Stimulated activated CD4-positive, alpha-beta T cell treated with anti-CD3 and anti-CD28 coated beads, Interleukin-1b, Interleukin-23, amount 100 ng/mL, for 4 hours (primary cell): ENCODE measurements around the gene HS6ST1.

Experiments
- DNase-seq, 2 donors: peaks; one replicate each; pipeline ENCODE4 v3.0.0-alpha.2; 2020; ENCODE audit warnings: low read depth in 2 of 2

The HS6ST1 gene

DNA sequence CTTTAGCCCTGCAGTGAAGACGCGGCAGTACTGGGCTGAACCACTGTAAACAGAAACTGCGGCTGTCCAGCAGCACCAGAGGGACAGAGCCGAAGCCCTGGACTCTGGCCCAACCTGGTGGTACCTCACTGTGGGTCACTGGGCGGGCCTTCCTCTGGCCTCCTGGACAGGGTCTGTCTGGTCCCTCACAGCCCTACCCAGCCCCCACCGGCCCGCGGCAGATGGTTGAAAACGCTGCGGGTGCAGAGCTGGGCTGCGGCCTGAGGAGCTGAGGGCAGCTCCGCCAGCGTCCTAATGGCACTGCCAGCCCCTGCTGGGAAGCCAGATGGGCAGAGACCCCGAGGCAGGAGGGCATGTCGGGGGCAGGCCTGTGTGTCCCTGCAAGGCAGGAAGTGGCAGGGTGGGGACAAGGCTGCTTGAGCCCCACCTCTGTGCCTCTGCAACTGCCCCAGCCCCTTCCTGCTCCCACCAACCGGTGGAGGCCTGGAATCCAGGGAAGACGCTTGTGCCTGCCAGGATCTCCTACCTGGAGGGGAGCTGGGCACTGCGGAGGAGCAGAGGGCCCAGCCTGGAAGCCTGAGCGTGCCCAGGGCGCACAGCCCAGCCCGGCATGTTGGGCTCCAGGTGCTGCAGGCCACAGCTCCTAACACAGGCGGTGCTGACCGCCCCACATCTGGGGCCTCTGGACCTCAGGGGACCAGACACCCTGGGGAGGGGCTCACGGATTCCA lies 36.3 kb downstream of the HS6ST1 start:
- no peak for DNase-seq

DNA sequence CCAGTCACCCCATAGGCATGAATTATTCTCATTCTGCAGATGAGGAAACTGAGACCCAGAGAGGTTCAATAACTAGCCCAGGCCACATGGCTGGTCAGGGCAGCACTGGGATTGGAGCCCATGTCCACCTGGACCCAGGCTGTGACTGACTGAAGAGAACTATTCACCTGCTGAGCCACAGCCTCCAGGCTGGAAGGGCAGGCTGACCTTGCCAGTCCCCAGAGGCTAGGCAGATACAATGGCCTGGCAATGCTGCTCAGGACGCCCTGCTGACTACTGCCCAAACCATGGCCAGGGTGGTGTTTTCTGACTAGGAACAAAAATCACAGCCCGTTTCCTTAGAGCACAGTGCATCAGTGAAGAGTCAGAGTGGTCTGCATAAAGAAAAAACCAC lies 36.8 kb downstream of the HS6ST1 start:
- DNase-seq, result no peak

DNA sequence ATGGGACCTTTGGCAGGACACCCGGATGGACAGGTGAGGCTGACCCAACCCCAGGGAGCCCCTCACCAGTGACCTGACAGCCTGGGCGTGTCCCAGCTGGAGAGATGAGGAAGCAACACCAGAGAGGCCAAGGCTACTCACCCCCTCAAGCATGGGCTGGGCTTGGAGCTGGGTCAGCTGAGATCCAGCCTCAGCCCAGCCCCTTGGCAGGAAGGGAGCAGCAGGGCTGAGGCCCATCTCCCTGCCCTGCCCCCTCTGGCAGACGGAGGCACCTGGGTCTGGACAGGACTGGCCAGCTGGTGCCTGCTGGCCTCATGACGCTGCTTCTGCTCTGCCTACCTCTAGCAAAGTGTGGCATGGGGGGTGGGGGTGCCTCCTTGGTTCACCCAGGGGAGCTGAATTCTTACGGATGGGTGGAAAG lies 37.8 kb downstream of the HS6ST1 start:
- DNase-seq, result no peak

DNA sequence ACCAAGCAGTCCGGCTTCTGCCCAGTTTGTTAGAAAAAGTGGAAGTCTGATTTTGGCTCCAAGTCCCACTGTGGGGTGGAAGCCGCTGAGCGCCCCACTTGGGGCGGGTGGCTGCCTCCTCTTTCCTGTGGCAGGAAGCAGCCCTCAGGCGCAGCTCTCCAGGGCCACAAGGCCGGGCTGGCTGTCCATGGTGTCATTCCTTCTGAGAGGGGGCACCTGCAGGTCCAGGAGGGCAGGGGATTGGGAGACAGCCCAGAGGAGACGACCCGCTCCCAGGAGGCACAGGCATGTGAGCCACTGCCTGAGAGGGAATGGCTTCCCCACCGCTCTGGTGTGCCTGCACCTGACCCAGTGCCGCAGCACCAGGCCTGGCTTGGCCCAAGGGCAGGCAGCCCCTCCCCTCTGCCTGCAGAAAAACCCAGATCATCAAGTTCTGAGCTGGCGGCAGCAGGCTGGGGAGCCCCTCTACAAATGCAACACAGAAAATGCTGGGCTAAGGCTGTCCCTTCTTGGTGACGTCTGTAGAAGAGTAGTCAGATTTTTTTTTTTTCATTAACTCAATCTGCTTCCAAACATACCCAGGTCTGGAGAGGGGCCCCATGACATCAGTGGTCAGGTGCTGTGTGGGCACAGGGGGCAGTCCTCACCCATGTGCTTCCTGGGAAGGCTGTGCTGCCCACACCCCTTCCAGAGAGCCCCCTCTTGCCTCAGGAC lies 38.4 kb downstream of the HS6ST1 start:
- DNase-seq, result no peak

GRCh38 chr2:128279786-128280157 lies 38.9 kb downstream of the HS6ST1 start:
- DNase-seq, result no peak

- no peak for DNase-seq
Observed at GRCh38 chr2:128279009-128279408, 39.7 kb downstream of the HS6ST1 start.

DNA sequence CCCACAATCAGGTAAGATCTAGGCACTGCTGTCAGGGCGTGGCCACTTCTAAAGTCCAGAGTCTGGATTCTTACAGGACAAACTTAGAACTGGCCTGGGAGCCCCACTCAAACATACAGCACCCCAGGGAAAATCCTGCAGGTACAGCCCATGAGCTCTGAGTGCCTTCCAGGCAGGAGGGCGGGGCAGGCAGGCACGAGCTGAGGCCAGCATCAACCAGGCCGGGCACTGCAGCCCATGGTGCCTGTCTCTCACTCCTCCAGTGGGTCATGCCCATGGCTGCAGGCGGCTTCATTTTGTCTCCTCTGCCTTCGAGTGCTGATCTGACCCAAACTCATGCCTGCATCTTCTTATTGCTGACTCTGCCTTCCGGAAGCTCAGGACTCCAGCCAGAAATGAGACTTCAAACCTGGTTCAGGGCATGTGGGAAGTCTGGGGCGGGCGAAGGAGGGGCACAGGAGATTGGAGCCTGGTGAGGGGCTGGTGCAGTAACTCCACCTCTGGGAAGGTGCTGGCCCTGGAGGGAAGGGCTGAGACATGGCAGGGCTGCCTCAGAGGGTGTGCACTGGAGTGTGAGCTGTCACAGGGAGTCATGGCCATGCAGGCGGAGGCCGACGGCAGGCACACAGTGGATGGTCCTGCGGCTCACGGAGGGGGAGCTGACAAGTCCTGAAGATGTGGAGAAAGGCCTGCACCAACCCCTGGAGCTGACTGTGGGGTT lies 40.5 kb downstream of the HS6ST1 start:
- DNase-seq, result no peak

- no peak for DNase-seq
Observed at GRCh38 chr2:128276878-128277675, 41.6 kb downstream of the HS6ST1 start.

DNA sequence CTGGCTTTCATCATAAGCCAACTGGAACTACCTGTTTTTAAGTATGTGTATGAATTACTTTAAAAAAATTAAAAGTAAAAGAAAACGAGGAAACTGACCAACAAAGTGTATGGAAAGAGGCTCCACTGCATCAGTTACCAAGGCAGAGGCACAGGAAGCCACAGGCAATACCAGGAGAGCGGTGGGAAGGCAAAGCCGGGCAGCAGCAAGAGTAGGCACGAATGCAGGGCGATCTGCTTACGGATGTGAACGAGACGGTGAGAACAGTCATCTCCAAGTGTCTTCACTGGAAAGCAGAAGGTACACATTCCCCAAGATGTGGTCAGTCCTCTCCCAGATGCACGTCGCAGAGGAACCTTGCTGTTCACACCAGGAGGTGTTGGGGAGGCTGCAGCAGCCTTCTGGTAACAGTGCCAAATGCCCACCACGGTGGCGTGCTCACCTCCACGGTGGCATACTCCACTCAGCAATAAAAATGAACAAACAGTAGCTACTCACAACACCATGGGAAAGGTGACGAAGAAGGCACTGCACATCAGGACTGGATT lies 43.1 kb downstream of the HS6ST1 start:
- no peak for DNase-seq

- DNase-seq, result no peak
Observed at GRCh38 chr2:128274218-128274617, 44.5 kb downstream of the HS6ST1 start.

DNA sequence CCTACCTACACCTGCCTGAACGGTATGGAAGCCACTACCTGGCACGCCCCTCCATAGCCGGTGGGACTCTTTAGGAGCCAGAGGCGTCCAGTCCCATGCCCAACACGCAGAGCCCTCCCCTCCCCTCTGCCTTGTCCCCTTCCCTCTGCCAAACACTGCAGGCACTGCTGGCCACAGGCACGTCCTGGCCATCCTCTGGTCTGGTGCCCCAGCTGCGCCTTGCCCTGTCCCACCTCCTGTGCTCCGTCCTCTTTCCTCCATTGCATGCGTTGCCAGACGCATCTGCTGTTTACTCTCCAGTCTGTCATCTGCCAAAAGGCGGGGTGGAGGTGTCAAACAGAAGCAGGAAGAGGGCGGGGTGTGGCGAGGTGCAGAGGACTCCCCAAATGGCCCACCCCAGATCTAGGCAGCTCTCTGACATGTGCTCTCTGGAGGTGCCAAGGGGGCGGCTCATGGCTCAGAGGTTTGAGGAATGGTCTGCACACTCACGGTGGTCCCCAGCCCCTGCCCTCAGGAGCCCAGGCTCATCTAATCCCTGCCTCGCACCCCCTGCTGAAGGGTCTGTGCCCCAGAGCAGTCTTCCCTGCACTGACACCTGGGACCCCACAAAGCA lies 45.1 kb downstream of the HS6ST1 start:
- DNase-seq, result no peak

DNA sequence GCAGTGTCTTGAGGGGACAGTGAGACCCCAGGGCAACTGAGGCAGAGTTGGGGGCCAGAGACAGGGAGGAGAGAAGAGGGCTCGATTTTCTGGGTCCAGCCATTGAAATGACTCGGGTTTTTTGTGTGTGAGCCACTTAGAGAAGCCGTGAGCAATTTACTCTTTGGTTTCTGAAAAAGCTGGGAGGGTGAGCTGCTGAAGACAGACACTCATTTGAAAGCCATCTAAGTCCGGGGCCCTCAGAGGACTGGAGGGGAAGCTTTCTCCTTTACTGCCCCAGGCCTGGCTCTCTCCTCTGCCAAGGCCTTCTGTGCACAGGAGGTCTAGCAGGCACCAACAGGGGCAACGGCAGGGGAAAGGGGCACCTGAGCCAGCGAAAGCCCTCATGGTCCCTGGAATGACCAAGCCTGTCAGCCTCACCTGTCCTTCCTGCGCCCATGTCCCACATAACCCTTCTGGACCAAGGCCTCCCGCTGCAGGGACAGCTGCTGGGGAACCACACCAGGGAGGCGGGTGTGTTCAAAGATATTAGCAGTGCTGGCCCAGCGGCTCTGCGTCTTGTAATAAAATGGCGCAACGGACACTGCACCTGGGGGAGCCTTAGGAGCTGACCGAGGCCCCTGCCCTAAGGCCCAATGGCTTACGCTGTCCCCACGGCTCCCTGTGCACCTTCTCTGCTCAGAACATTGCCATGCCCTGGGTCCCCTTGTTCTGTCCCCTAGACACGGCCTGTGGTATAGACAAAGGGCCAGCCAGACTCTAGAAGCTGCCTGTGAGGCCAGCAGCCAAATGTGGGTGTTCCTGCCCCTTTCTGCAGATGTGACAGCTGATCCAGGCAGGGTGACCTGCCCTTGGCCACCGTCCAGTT lies 45.8 kb downstream of the HS6ST1 start:
- no peak for DNase-seq

DNA sequence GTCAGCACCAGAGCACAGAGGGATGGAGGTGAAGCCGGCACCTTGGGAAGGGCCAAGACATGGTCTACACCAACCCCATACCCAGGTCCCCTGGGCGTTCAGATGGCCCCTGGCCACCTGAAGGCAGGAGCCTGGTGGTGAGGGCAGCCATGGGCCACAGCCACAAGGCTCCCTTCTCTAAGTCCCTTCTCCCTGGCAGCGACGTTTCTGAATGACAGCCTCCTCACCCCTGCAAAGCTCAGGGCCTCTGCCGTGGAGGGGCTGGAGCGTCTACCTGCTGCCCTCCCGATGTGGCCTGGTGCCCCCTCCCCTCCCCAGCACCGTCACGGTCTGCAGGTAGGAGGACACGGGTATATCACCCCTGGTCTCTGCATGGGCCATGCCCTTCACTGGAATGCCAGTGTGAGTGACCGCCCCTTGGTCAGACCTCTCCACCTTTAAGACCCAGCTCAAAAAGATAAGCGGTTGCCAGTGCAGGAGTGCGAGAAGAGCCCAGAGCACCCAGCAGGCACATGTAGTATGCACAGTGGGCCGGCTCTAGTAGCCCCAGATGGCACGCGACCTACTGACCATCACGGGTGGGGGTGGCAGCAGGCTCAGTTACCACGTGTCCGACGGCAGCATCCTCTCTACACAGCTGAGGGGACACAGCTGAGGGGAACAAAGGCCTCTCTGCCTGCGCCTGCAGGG lies 46.6 kb downstream of the HS6ST1 start:
- no peak for DNase-seq

DNA sequence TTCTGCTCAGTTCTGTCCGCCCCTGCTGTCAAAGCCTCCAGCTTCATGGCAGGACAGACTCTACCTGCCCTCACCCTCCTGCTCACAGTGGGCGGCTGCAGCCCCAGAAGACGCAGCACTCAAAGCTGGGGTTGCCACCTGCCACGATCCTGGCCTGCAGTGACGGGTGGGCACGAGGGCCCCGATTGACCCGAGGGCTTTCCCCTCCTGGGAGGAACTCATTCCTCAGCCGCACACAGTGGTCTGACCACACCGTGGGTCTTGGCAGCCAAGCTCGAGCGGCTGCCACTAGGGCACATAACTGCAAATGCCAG lies 47.1 kb downstream of the HS6ST1 start:
- no peak for DNase-seq

- no peak for DNase-seq
Observed at GRCh38 chr2:128270672-128271596, 47.7 kb downstream of the HS6ST1 start.

DNA sequence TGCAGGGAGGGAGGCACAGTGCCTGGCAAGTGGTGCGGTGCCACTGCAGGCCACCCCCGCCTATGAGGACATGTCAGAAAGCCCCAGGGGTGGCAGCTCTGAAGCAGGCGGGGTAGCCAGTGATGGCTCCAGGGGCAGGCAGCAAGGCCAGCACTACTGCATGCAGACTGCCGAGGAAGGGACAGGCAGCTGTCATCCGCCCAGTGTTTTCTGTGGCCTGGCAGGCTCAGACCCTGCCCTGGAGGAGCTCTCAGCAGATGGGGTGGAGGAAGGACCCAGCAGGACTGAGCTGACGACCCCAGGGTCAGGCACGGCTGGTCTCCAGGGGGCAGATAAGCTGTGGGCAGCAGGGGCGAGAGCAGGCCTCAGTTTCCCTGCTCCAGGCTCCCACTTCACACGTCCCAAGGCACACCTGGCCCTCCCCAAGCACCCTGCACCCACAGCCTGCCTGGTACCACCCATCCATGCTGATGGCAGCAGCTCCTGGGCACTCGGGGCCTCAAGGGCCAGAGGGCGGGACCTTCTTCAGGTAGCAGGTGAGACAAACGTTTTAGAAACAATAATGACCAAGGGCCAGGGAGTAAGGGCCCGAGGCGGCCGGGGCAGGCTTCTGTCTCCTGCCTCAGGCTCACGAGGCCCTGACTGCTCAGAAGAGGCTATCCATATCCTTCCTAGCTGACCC lies 48.5 kb downstream of the HS6ST1 start:
- no peak for DNase-seq

- no peak for DNase-seq
Observed at GRCh38 chr2:128269063-128269989, 49.3 kb downstream of the HS6ST1 start.
